ENCODE results near the gene PATJ. TPM values are rescaled to one million over a fixed set of nuclear protein-coding genes. Genes with fewer than 3 reads are reported as not detected.
"Not testable (repeated sequence)": the region's sequence is repeated elsewhere in the genome, so short reads cannot be mapped to it uniquely, and the experiment has no call there.

PATJ gene
- total RNA-seq, 1 experiment from 2014 or later: 47.3 TPM

DNA sequence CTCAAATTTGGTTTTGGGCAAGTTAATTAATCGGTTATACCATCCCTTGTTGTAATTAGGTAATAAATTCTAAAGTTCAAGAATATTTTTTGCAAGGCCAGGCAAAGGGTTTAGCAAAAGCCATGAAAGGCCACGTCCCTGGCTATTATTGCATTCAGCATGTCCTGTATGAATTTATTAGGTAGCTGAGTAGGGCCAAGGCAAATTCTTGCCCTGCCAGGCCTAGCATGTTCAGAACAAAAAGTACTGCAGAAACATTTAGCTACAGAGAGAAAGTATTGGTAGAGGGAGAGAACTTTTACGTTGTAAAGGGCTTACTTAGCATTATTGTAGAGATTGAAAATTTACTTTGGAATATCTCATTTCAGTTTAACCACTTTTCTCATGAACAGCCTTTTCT is 94.4 kb downstream of the PATJ start:
- TF ChIP-seq, protein P1, sequence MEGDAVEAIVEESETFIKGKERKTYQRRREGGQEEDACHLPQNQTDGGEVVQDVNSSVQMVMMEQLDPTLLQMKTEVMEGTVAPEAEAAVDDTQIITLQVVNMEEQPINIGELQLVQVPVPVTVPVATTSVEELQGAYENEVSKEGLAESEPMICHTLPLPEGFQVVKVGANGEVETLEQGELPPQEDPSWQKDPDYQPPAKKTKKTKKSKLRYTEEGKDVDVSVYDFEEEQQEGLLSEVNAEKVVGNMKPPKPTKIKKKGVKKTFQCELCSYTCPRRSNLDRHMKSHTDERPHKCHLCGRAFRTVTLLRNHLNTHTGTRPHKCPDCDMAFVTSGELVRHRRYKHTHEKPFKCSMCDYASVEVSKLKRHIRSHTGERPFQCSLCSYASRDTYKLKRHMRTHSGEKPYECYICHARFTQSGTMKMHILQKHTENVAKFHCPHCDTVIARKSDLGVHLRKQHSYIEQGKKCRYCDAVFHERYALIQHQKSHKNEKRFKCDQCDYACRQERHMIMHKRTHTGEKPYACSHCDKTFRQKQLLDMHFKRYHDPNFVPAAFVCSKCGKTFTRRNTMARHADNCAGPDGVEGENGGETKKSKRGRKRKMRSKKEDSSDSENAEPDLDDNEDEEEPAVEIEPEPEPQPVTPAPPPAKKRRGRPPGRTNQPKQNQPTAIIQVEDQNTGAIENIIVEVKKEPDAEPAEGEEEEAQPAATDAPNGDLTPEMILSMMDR (conservative IDR thresholded peaks at IDR 0.05): no peak
- Histone ChIP-seq H3K79me2 (ENCODE audit: insufficient read depth, low read length) (no peaks in the 10 kb centered on the region), H3K56ac (ENCODE audit: insufficient read length, low read depth, low read length) (no peak overlapping the region), H4K20me1 (ENCODE audit: control insufficient read depth, insufficient read depth, insufficient read length) (no peaks in the 10 kb centered on the region), H3K79me1 (ENCODE audit: insufficient read depth, low read depth, low read length, poor library complexity, severe bottlenecking) (no peaks in the 10 kb centered on the region), H3T11ph (ENCODE audit: low read length) (no peak overlapping the region), H3K4me2 (ENCODE audit: insufficient read depth, insufficient read length, low read length) (no peak overlapping the region), H2AK5ac (ENCODE audit: insufficient read length, low read length) (no peak overlapping the region), H2BK20ac (ENCODE audit: low read depth, low read length, poor library complexity, severe bottlenecking) (no peak overlapping the region), H3K18ac (ENCODE audit: insufficient read length, low read depth, low read length) (no peak overlapping the region), H3K23ac (ENCODE audit: insufficient read length, low read depth, low read length) (no peak overlapping the region), H4K91ac (ENCODE audit: insufficient read length, low read depth, low read length) (no peak overlapping the region), H4K5ac (ENCODE audit: insufficient read length, low read depth, low read length) (no peak overlapping the region), H3K27me3 (ENCODE audit: insufficient read depth, low read length) (no peaks in the 10 kb centered on the region), H2BK5ac (ENCODE audit: insufficient read length, low read length) (no peak overlapping the region), H2BK12ac (ENCODE audit: insufficient read length, low read depth, low read length) (no peak overlapping the region), H3K9me3 (ENCODE audit: control insufficient read depth, low read depth, low read length) (no peaks in the 10 kb centered on the region), H2BK15ac (ENCODE audit: low read depth, low read length) (no peak overlapping the region), H4K8ac (replicated peaks; ENCODE audit: insufficient read length, low read depth, low read length) (no peak overlapping the region), H3K4ac (ENCODE audit: low read depth, low read length) (no peak overlapping the region), H3K4me1 (ENCODE audit: insufficient read depth, low read length) (no peaks in the 10 kb centered on the region), H2AFZ (ENCODE audit: low read length) (no peak overlapping the region), H2BK120ac (ENCODE audit: low read depth, low read length, poor library complexity, severe bottlenecking) (no peak overlapping the region), H3K14ac (ENCODE audit: insufficient read depth, low read length) (no peak overlapping the region), H3K27ac (ENCODE audit: insufficient read length, low read depth, low read length) (no peak overlapping the region), H3K23me2 (ENCODE audit: insufficient read length, low read depth, low read length, poor library complexity, severe bottlenecking) (no peaks in the 10 kb centered on the region), H3K9ac (ENCODE audit: extremely low read depth, insufficient read length, low read length) (no peak overlapping the region)
- Mint-ChIP-seq H3K27me3 (ENCODE audit: low read depth) (no peaks in the 10 kb centered on the region), H3K9me3 (no peaks in the 10 kb centered on the region), H3K36me3 (ENCODE audit: insufficient read depth in 1 of 3, low read depth in 3 of 3) (peaks cover 2 to 17% (median 10%) of the 10 kb centered on the region in 3 experiments; a peak in 6 of 7 replicates), H3K4me1 (peaks cover 0 to 3% of the 10 kb centered on the region in 2 experiments; a peak in 1 of 4 replicates), H3K27ac (no peak overlapping the region), H3K4me3 (no peak overlapping the region)
- no CpG with 5 or more reads among the region's 3 CpGs for WGBS (ENCODE audit: extremely low coverage, insufficient read length, low lambda C conversion rate)
- no peak for DNase-seq

DNA sequence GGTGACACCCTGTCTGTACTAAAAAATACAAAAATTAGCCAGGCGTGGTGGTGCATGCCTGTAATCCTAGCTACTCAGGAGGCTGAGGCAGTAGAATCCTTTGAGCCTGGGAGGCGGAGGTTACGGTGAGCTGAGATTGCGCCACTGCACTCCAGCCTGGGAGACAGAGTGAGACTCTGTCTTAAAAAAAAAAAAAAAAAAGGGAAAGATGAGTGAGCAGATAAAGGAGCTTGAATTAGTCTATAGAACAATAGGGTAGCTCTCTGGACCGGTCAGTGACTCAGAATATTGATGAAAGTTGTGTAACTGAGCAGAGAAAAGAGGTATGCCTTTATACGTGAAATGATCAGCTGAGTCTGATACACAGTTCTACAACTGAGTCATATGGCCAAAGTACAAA is 95.3 kb downstream of the PATJ start:
- H2BK12ac ChIP-seq (ENCODE audit: insufficient read length, low read depth, low read length); H3K9me3 ChIP-seq (ENCODE audit: control insufficient read depth, low read depth, low read length); DNase-seq; H4K8ac ChIP-seq (replicated peaks; ENCODE audit: insufficient read length, low read depth, low read length); H2AK5ac ChIP-seq (ENCODE audit: insufficient read length, low read length); H4K91ac ChIP-seq (ENCODE audit: insufficient read length, low read depth, low read length); H4K5ac ChIP-seq (ENCODE audit: insufficient read length, low read depth, low read length); H3K27me3 ChIP-seq (ENCODE audit: insufficient read depth, low read length); H3K9ac ChIP-seq (ENCODE audit: extremely low read depth, insufficient read length, low read length); H3K56ac ChIP-seq (ENCODE audit: insufficient read length, low read depth, low read length); H2BK15ac ChIP-seq (ENCODE audit: low read depth, low read length); H2BK5ac ChIP-seq (ENCODE audit: insufficient read length, low read length); H2BK120ac ChIP-seq (ENCODE audit: low read depth, low read length, poor library complexity, severe bottlenecking); H3K4me1 ChIP-seq (ENCODE audit: insufficient read depth, low read length); H3K79me1 ChIP-seq (ENCODE audit: insufficient read depth, low read depth, low read length, poor library complexity, severe bottlenecking); H3K14ac ChIP-seq (ENCODE audit: insufficient read depth, low read length); H3T11ph ChIP-seq (ENCODE audit: low read length); H3K79me2 ChIP-seq (ENCODE audit: insufficient read depth, low read length); H4K20me1 ChIP-seq (ENCODE audit: control insufficient read depth, insufficient read depth, insufficient read length); H2BK20ac ChIP-seq (ENCODE audit: low read depth, low read length, poor library complexity, severe bottlenecking); H3K4me1 Mint-ChIP-seq; H3K4me2 ChIP-seq (ENCODE audit: insufficient read depth, insufficient read length, low read length); H3K9me3 Mint-ChIP-seq; H3K27me3 Mint-ChIP-seq (ENCODE audit: low read depth); H3K23ac ChIP-seq (ENCODE audit: insufficient read length, low read depth, low read length); H3K4me3 Mint-ChIP-seq; H3K18ac ChIP-seq (ENCODE audit: insufficient read length, low read depth, low read length); H2AFZ ChIP-seq (ENCODE audit: low read length); H3K4ac ChIP-seq (ENCODE audit: low read depth, low read length); H3K23me2 ChIP-seq (ENCODE audit: insufficient read length, low read depth, low read length, poor library complexity, severe bottlenecking); H3K27ac ChIP-seq (ENCODE audit: insufficient read length, low read depth, low read length): not testable (repeated sequence)
- WGBS (ENCODE audit: extremely low coverage, insufficient read length, low lambda C conversion rate): no CpG with 5 or more reads among the region's 6 CpGs
- 0 out of 7 replicates have a peak overlapping the region, but pooled peaks of 1 of the 3 experiments have one; percentile 16 for H3K27ac Mint-ChIP-seq
- peaks cover 0 to 12% (median 7%) of the 10 kb centered on the region in 3 experiments; a peak in 4 of 7 replicates for H3K36me3 Mint-ChIP-seq (ENCODE audit: insufficient read depth in 1 of 3, low read depth in 3 of 3)

All from H9 (cell line).